Lower lobe of right lung (tissue), 2 donors: ENCODE results near the gene SFXN2. TPM values are rescaled to one million over a fixed set of nuclear protein-coding genes. Genes with fewer than 3 reads are reported as not detected.
A peak's percentile ranks its signal among the peaks of the same experiment; 100 is the strongest.

ENCODE experiments used
- ATAC-seq, 2 donors: fragments of 200-7000 bp; cut with Tn5 transposase; one replicate each; pipeline ENCODE4 v1.9.1; 2020 to 2022; ENCODE audit warnings: mild to moderate bottlenecking in 2 of 2, moderate library complexity in 2 of 2
- DNase-seq: peaks from one replicate; pipeline ENCODE4 v3.0.0-alpha.2; 2020
- H3K27ac ChIP-seq: fragments of 200-600 bp; one replicate; pipeline ENCODE4 v1.8.0; 2022
- H3K27me3 ChIP-seq: fragments of 200-600 bp; one replicate; pipeline ENCODE4 v1.8.0; 2022; ENCODE audit warnings: low read depth
- H3K36me3 ChIP-seq: fragments of 200-600 bp; one replicate; pipeline ENCODE4 v1.8.0; 2022; ENCODE audit warnings: mild to moderate bottlenecking
- H3K4me1 ChIP-seq: fragments of 200-600 bp; one replicate; pipeline ENCODE4 v1.8.0; 2022
- H3K4me3 ChIP-seq: fragments of 200-600 bp; one replicate; pipeline ENCODE4 v1.8.0; 2022; ENCODE audit warnings: mild to moderate bottlenecking
- H3K9me3 ChIP-seq: fragments of 200-600 bp; one replicate; pipeline ENCODE4 v1.8.0; 2022
- intact Hi-C: fragments of 100-400 bp; cut with DNase I; formaldehyde crosslinking; loops from one replicate; pipeline ENCODE4 v1.11.0; 2022
- total RNA-seq: library from RNA; stranded (reverse); fragmentation: NEBNext Ultra II Directional; extraction: Animal tissue kit (Norgen Biotek cat#: 25700); gene quantifications from one replicate; pipeline ENCODE4 v1.2.1, GENCODE V29; 2021
- TF ChIP-seq, protein P1 (sequence below): fragments of 200-600 bp; IDR thresholded peaks from one replicate; pipeline ENCODE4 v1.8.0; 2022; ENCODE audit warnings: antibody characterized with exemption, mild to moderate bottlenecking
- donor health status: DM: no; HTN: yes; CAD: no; lungs with severe emphysema.

The SFXN2 gene
- total RNA-seq, 1 donor from 2014 or later, result 10.0 TPM

DNA sequence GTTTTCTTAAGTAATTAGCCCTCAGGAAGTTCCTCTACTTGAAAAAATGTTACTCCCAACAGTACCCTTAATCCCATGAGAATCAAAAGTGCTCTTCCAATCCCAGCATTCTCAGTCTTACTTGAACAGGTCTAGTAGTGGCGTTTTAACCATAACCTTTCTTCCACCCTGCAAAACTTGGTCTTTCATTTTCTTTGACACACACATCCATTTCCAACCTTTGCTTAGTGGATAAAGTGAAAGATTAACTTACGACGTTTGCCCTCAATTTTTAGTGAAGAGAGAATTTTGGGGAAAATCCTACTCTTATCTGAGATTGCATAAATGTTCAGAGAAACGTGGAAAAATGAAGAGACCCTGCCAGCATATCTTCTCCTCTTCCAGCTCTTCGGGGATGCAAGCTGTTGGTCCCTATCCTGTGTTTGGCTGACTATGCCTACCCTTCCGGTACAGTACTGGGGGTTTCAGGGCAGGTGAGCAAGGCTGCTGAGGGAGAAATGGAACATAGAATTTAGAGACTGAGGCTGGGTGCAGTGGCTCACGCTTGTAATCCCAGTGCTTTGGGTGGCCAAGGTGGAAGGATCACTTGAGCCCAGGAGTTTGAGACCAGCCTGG lies 48.1 kb downstream of the SFXN2 start:
- DNase-seq, result no peak
- peaks cover 79% of the 10 kb centered on the region for H3K4me1 ChIP-seq
- H3K27me3 ChIP-seq, result no peaks in the 10 kb centered on the region
- intact Hi-C loops, result no loop called here
- TF ChIP-seq, protein P1, sequence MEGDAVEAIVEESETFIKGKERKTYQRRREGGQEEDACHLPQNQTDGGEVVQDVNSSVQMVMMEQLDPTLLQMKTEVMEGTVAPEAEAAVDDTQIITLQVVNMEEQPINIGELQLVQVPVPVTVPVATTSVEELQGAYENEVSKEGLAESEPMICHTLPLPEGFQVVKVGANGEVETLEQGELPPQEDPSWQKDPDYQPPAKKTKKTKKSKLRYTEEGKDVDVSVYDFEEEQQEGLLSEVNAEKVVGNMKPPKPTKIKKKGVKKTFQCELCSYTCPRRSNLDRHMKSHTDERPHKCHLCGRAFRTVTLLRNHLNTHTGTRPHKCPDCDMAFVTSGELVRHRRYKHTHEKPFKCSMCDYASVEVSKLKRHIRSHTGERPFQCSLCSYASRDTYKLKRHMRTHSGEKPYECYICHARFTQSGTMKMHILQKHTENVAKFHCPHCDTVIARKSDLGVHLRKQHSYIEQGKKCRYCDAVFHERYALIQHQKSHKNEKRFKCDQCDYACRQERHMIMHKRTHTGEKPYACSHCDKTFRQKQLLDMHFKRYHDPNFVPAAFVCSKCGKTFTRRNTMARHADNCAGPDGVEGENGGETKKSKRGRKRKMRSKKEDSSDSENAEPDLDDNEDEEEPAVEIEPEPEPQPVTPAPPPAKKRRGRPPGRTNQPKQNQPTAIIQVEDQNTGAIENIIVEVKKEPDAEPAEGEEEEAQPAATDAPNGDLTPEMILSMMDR, result no peak
- peaks cover 4% of the 10 kb centered on the region for H3K36me3 ChIP-seq
- no peaks in the 10 kb centered on the region for H3K9me3 ChIP-seq
- H3K27ac ChIP-seq, result peak overlapping the region; percentile 31
- no peak overlapping the region for H3K4me3 ChIP-seq
- ATAC-seq, result no peak

DNA sequence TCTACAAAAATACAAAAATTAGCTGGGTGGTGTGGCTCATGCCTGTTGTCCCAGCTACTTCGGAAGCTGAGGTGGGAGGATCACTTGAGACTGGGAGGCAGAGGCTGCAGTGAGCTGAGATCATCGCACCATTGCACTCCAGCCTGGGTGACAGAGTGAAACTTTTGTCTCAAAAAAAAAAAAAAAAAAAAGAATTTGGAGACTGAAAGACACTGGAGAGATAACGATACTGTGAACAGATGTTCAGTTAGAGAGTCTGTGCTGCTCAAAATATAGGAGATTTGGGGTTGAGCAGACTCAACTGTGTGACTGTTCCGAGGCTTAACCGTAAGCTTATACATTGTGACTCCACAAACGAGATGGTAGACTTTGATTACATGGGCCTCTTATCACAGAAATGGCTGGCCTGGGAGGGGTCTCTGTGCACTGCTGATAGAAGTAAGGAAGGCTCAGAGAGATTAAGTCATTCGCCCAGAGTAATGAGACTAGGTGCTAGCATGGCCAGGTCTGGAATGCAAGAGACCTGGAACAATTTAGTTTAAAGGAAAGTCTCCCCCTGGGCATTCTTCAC lies 48.7 kb downstream of the SFXN2 start:
- peak overlapping the region; percentile 31 for H3K27ac ChIP-seq
- DNase-seq, result no peak
- ATAC-seq, result no peak
- H3K4me3 ChIP-seq, result no peak overlapping the region
- intact Hi-C loops, result no loop called here
- H3K36me3 ChIP-seq, result peaks cover 4% of the 10 kb centered on the region
- H3K4me1 ChIP-seq, result peaks cover 78% of the 10 kb centered on the region
- TF ChIP-seq, protein P1, result no peak
- no peaks in the 10 kb centered on the region for H3K27me3 ChIP-seq
- H3K9me3 ChIP-seq, result no peaks in the 10 kb centered on the region

DNA sequence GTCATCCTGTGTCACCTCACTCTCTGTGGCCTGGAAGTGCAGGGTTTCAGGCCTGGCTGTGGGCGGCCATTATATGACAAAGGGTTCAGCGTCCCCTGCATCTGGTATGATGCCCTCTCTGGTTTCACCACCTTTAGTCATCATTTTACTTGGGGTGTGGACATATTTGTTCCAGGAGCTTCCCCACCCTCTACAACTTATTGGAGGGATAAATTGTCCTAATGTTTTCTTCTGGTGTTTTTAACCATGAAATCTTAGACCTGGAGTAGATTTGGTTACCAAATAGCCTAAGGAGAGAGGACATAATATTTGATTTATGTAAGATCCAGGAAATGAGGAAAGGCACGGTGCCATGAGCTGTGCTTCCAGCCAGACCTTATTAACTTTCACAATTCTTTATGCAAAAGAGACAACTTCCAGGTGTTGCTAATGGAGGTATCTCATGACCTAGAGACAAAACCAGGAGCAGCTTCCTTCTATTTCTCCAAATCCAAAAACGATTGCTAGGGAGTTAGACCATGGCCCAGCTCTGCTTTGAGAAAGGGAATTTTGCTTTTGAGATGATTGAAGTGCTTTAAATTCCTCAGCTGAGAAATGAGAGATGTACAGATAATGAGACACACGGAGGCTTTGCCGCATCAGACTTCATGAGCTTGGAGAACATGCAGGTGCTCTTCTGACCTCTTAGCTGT lies 50.2 kb downstream of the SFXN2 start:
- no peak overlapping the region for H3K4me3 ChIP-seq

DNA sequence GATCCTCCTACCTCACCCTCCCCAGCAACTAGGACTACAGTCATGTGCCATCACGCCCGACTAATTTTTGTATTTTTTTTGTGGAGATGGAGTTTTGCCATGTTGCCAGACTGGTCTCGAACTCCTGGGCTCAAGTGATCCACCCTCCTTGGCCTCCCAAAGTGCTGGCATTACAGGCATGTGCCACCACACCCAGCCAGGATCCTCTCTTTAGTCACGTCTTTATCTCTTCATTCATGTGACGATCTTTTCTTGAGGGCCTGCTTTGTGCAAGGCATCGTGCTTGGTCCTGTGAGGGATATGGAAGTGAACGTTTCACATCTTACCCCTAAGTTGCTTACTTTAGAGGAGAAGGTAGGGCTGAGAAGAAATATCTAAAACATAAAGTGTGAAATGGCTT lies 50.9 kb downstream of the SFXN2 start:
- peaks cover 67% of the 10 kb centered on the region for H3K4me1 ChIP-seq
- TF ChIP-seq, protein P1, result no peak
- H3K27ac ChIP-seq, result no peak overlapping the region

More for the DNA sequence above, 50.2 kb downstream of the SFXN2 start:
- ATAC-seq (peak in 1 of 2 donors; percentile 8), DNase-seq (no peak)
- H3K36me3 ChIP-seq, result peaks cover 4% of the 10 kb centered on the region
- H3K27ac ChIP-seq, result peak overlapping the region; percentile 38
- TF ChIP-seq, protein P1, result no peak
- H3K27me3 ChIP-seq, result no peaks in the 10 kb centered on the region
- intact Hi-C loops, result no loop called here
- no peaks in the 10 kb centered on the region for H3K9me3 ChIP-seq
- H3K4me1 ChIP-seq, result peaks cover 67% of the 10 kb centered on the region

DNA sequence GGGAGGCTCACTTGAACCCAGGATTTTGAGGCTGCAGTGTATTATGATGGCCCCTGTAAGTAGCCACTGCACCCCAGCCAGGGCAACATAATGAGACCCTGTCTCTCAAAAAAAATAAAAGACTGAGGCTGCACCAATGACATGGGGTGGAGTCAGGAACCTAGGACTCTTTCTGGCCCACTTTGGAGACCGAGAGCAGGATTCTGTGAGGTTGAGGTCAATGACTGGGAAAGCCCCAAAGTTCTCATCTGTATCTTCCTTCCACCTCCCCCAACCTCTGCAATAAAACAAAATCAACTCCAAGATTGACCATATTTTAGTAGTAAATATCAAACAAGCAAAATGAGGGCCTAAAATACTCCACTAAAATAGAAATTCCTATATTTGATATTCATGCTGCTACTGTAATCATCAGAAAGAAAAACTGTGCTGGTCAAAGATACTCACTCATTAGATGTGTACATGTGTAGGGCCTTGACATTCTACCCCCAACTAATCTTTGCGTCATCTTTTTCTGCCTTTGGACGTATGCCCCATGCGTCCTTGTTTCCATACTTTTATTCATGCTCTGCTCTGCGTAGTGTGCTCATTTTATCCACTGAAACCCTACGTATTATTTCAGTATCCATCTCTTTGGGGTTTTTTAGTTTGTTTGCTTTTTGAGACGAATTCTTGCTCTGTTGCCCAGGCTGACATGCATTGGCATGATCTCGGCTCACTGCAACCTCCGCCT lies 53.2 kb downstream of the SFXN2 start:
- H3K4me1 ChIP-seq, result peaks cover 61% of the 10 kb centered on the region
- DNase-seq (no peak), ATAC-seq (no peak)
- no peaks in the 10 kb centered on the region for H3K27me3 ChIP-seq
- no peak overlapping the region for H3K4me3 ChIP-seq
- no peak overlapping the region for H3K27ac ChIP-seq
- TF ChIP-seq, protein P1, result no peak
- peaks cover 4% of the 10 kb centered on the region for H3K36me3 ChIP-seq
- H3K9me3 ChIP-seq, result no peaks in the 10 kb centered on the region
- intact Hi-C loops, result no loop called here

More for the DNA sequence above, 50.9 kb downstream of the SFXN2 start:
- intact Hi-C loops, result no loop called here
- Histone ChIP-seq H3K27me3 (no peaks in the 10 kb centered on the region), H3K36me3 (peaks cover 4% of the 10 kb centered on the region), H3K9me3 (no peaks in the 10 kb centered on the region), H3K4me3 (no peak overlapping the region)
- DNase-seq (no peak), ATAC-seq (no peak)
